CD4-positive, alpha-beta T cell (primary cell): Measurements from ENCODE around the gene PRSS48. TPM values are rescaled to one million over a fixed set of nuclear protein-coding genes. Genes with fewer than 3 reads are reported as not detected.
"Not testable (repeated sequence)": the region's sequence is repeated elsewhere in the genome, so short reads cannot be mapped to it uniquely, and the experiment has no call there.

Source experiments
- ATAC-seq: fragments of 200-7000 bp; cut with Tn5 transposase; one replicate; pipeline ENCODE4 v1.10.0; 2022; ENCODE audit warnings: mild to moderate bottlenecking; ENCODE audit not compliant: poor library complexity
- CTCF ChIA-PET: fragments of 350-600 bp; sonication (Branson Sonifier 250); formaldehyde crosslinking; loops from one replicate; lab custom pipeline; 2021; ENCODE audit warnings: antibody characterized with exemption, inconsistent platforms; lab: Charles Lee
- POLR2A ChIA-PET: fragments of 350-600 bp; sonication (Branson Sonifier 250); formaldehyde crosslinking; loops from one replicate; lab custom pipeline; 2021; ENCODE audit warnings: antibody characterized with exemption, inconsistent platforms; lab: Charles Lee
- DNase-seq, 14 experiments: peaks; one replicate each; pipeline ENCODE4 v3.0.0-alpha.2; 2013 to 2020; ENCODE audit warnings: mixed read lengths in 2 of 14
- H3K27ac ChIP-seq, 2 donors: one replicate each; pipeline versions ENCODE4 v1.5.1 to v1.7.0; 2013; ENCODE audit warnings: low read length in 2 of 2, low read depth in 1 of 2, mild to moderate bottlenecking in 1 of 2
- H3K27me3 ChIP-seq, 2 experiments: 1 replicate in 1 of 2; 2 replicates in 1 of 2; pipeline versions ENCODE4 v1.6.1 to v1.7.0; 2013; ENCODE audit warnings: low read length in 2 of 2, control low read depth in 1 of 2, mild to moderate bottlenecking in 1 of 2, moderate library complexity in 1 of 2; ENCODE audit not compliant: insufficient read depth in 2 of 2, control insufficient read depth in 1 of 2
- H3K36me3 ChIP-seq: one replicate; pipeline ENCODE4 v1.6.1; 2013; ENCODE audit warnings: low read length, control low read depth; ENCODE audit not compliant: insufficient read depth
- H3K4me1 ChIP-seq: one replicate; pipeline ENCODE4 v1.6.1; 2013; ENCODE audit warnings: low read length, control low read depth; ENCODE audit not compliant: insufficient read depth
- H3K4me3 ChIP-seq: one replicate; pipeline ENCODE4 v1.5.1; 2013; ENCODE audit warnings: mild to moderate bottlenecking, low read length, moderate library complexity
- H3K9me3 ChIP-seq, 2 experiments: 1 replicate in 1 of 2; 2 replicates in 1 of 2; pipeline versions ENCODE4 v1.6.1 to v1.7.0; 2013; ENCODE audit warnings: low read length in 2 of 2, mild to moderate bottlenecking in 2 of 2, control low read depth in 1 of 2, moderate library complexity in 1 of 2; ENCODE audit not compliant: control insufficient read depth in 1 of 2, insufficient read depth in 1 of 2
- H3K27ac Mint-ChIP-seq: one replicate; pipeline ENCODE4 v1.8.0; 2020; ENCODE audit warnings: mixed read lengths
- H3K27me3 Mint-ChIP-seq: one replicate; pipeline ENCODE4 v1.8.0; 2021; ENCODE audit warnings: mixed read lengths
- H3K36me3 Mint-ChIP-seq: one replicate; pipeline ENCODE4 v1.8.0; 2021; ENCODE audit warnings: low read depth, mixed read lengths
- H3K4me1 Mint-ChIP-seq: one replicate; pipeline ENCODE4 v1.8.0; 2021; ENCODE audit warnings: low read depth, mixed read lengths
- H3K4me3 Mint-ChIP-seq: one replicate; pipeline ENCODE4 v1.8.0; 2020; ENCODE audit warnings: mild to moderate bottlenecking, mixed read lengths
- H3K9me3 Mint-ChIP-seq: one replicate; pipeline ENCODE4 v1.8.0; 2020; ENCODE audit warnings: mixed read lengths
- intact Hi-C, 2 experiments: fragments of 100-400 bp; cut with DNase I in 1 of 2; cut with micrococcal nuclease in 1 of 2; formaldehyde crosslinking; loops; one replicate each; pipeline versions ENCODE4 v1.15.1 to v1.9.0; 2023 to 2025; cut with DNase I, micrococcal nuclease
- total RNA-seq, 174 experiments: library from RNA in 2 of 174; stranded (reverse) in 2 of 174; gene quantifications; one replicate each; pipeline ENCODE4 v1.2.3 and lab custom pipeline; 2021 to 2026
- TF ChIP-seq, protein P1 (sequence below): fragments of 200-600 bp; IDR thresholded peaks from one replicate; pipeline ENCODE4 v1.8.0; 2022; ENCODE audit warnings: antibody characterized with exemption, mild to moderate bottlenecking

The PRSS48 gene
- total RNA-seq, 2 experiments from 2014 or later, result not detected

DNA sequence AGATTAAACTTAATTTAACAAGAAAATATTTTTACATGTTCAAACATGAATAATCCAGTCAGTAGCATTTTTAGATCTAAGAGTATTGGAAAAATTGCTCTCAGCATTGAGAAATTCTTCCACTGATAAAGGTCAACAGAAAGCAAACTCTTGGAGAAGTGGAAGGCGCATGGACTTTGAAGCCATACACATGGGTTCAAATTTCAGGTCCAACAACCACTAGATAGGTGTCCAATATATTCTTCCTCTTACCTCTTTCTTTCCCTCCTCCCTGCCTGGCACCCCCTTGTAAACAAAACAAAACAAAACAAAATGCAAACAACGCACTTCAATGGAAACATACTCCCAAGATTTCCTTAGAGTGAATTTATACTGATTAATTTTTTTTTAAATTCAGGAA lies 28.4 kb upstream of the PRSS48 start:
- CTCF ChIA-PET, result no interaction called here

DNA sequence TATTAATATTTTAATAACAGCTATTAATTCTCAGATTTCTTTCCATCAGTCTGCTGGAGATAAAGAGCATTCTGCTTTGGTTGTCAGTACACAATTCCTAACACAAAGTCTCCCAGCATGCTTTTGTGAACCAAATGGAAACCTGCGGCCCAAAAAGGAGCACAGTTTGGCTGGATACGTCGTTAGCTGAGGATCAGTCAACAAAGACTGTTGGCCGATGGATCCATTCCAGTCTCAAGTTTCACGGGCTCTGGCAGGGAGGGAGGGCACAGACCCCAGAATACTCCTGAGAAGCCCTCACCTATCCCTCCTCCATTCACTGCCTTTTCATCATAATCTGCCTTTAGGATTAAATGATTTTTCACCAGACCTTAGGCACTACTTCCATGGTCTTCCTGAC lies 26.3 kb upstream of the PRSS48 start:
- Mint-ChIP-seq H3K4me3 (no peak overlapping the region), H3K9me3 (no peaks in the 10 kb centered on the region), H3K27ac (no peak overlapping the region), H3K36me3 (no peaks in the 10 kb centered on the region), H3K27me3 (no peaks in the 10 kb centered on the region), H3K4me1 (no peaks in the 10 kb centered on the region)
- POLR2A ChIA-PET, result no interaction called here
- no peak overlapping the region for H3K4me3 ChIP-seq
- DNase-seq (no peak), ATAC-seq (no peak)
- H3K27me3 ChIP-seq, result no peaks in the 10 kb centered on the region
- TF ChIP-seq, protein P1, sequence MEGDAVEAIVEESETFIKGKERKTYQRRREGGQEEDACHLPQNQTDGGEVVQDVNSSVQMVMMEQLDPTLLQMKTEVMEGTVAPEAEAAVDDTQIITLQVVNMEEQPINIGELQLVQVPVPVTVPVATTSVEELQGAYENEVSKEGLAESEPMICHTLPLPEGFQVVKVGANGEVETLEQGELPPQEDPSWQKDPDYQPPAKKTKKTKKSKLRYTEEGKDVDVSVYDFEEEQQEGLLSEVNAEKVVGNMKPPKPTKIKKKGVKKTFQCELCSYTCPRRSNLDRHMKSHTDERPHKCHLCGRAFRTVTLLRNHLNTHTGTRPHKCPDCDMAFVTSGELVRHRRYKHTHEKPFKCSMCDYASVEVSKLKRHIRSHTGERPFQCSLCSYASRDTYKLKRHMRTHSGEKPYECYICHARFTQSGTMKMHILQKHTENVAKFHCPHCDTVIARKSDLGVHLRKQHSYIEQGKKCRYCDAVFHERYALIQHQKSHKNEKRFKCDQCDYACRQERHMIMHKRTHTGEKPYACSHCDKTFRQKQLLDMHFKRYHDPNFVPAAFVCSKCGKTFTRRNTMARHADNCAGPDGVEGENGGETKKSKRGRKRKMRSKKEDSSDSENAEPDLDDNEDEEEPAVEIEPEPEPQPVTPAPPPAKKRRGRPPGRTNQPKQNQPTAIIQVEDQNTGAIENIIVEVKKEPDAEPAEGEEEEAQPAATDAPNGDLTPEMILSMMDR, result no peak
- no peaks in the 10 kb centered on the region for H3K4me1 ChIP-seq
- CTCF ChIA-PET, result no interaction called here
- peaks cover 0 to 7% of the 10 kb centered on the region in 2 experiments for H3K9me3 ChIP-seq
- no peak overlapping the region for H3K27ac ChIP-seq
- H3K36me3 ChIP-seq, result no peaks in the 10 kb centered on the region
- intact Hi-C loops, result no loop called here

More for the DNA sequence above, 28.4 kb upstream of the PRSS48 start:
- Histone ChIP-seq H3K4me1 (no peaks in the 10 kb centered on the region), H3K27ac (no peak overlapping the region), H3K9me3 (no peaks in the 10 kb centered on the region), H3K27me3 (no peaks in the 10 kb centered on the region), H3K4me3 (no peak overlapping the region), H3K36me3 (no peaks in the 10 kb centered on the region)
- TF ChIP-seq, protein P1, result no peak
- H3K27me3 Mint-ChIP-seq, result no peaks in the 10 kb centered on the region
- ATAC-seq, result no peak
- H3K4me3 Mint-ChIP-seq, result no peak overlapping the region
- no peak for DNase-seq
- H3K4me1 Mint-ChIP-seq, result no peaks in the 10 kb centered on the region
- no peaks in the 10 kb centered on the region for H3K36me3 Mint-ChIP-seq
- no peaks in the 10 kb centered on the region for H3K9me3 Mint-ChIP-seq
- intact Hi-C loops, result no loop called here
- H3K27ac Mint-ChIP-seq, result no peak overlapping the region
- POLR2A ChIA-PET, result no interaction called here

DNA sequence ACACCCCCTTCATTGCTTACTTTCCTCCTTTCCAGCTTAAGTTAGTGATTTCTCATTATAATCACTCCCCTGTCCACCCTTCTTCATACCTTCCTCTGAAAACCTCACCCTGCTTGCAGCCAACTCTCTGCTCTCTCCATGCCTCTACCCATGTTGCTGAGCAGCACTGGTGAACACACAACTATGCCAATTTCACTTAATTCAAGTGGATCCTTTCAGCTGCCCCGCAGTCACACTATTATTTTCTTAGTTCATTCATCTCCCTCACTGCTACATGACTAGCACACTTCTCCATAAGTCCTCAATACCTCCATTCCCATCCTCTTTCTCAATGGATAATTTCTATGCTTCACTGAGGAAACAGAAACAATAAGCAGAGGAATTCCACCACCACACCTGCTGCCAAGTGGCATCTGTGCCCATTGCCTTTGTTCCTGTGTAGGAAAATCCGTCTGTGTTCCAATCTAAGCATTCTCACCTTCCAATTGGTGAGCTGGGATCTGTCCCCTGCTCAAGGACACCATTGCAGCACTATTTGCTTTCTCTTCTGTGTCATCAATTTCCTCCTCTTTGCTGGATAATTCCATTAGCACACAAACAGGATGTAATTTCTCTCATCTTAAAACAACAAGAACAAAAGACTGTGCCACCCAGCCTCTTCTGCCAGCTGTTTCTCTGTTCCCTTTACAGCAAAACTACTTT lies 25.2 kb upstream of the PRSS48 start:
- intact Hi-C loops, result no loop called here
- ChIA-PET CTCF (no interaction called here), POLR2A (no interaction called here)
- H3K27me3 Mint-ChIP-seq, result no peaks in the 10 kb centered on the region
- no peaks in the 10 kb centered on the region for H3K36me3 ChIP-seq
- no peak overlapping the region for H3K4me3 Mint-ChIP-seq
- ATAC-seq, result no peak
- no peak for DNase-seq
- no peaks in the 10 kb centered on the region for H3K36me3 Mint-ChIP-seq
- no peak overlapping the region for H3K27ac ChIP-seq
- TF ChIP-seq, protein P1, result no peak
- H3K4me1 ChIP-seq, result no peaks in the 10 kb centered on the region
- H3K9me3 ChIP-seq, result peaks cover 0 to 9% of the 10 kb centered on the region in 2 experiments
- H3K27ac Mint-ChIP-seq, result no peak overlapping the region
- no peaks in the 10 kb centered on the region for H3K4me1 Mint-ChIP-seq
- H3K9me3 Mint-ChIP-seq, result no peaks in the 10 kb centered on the region
- H3K4me3 ChIP-seq, result no peak overlapping the region
- no peaks in the 10 kb centered on the region for H3K27me3 ChIP-seq

DNA sequence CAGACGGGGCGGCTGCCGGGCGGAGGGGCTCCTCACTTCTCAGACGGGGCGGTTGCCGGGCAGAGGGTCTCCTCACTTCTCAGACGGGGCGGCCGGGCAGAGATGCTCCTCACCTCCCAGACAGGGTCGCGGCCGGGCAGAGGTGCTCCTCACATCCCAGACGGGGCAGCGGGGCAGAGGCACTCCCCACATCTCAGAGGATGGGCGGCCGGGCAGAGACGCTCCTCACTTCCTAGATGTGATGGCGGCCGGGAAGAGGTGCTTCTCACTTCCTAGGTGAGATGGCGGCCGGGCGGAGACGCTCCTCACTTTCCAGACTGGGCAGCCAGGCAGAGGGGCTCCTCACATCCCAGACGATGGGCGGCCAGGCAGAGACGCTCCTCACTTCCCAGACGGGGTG lies 21.7 kb upstream of the PRSS48 start:
- ATAC-seq, H3K27me3 ChIP-seq, H3K27me3 Mint-ChIP-seq, H3K4me3 ChIP-seq, H3K27ac ChIP-seq, DNase-seq, H3K4me1 Mint-ChIP-seq, intact Hi-C loops, CTCF ChIA-PET, H3K27ac Mint-ChIP-seq, H3K36me3 Mint-ChIP-seq, POLR2A ChIA-PET, H3K4me1 ChIP-seq, H3K4me3 Mint-ChIP-seq, H3K36me3 ChIP-seq, H3K9me3 ChIP-seq, H3K9me3 Mint-ChIP-seq: not testable (repeated sequence)

DNA sequence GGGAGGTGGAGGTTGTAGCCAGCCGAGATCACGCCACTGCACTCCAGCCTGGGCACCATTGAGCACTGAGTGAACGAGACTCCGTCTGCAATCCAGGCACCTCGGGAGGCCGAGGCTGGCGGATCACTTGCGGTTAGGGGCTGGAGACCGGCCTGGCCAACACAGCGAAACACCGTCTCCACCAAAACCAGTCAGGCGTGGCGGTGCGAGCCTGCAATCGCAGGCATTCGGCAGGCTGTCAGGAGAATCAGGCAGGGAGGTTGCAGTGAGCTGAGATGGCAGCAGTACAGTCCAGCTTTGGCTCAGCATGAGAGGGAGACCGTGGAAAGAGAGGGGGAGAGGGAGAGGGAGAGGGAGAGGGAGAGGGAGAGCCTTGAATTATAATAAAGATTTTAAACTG lies 21.3 kb upstream of the PRSS48 start:
- H3K36me3 ChIP-seq, H3K9me3 Mint-ChIP-seq, H3K27me3 ChIP-seq, H3K27ac ChIP-seq, H3K4me3 ChIP-seq, CTCF ChIA-PET, H3K27me3 Mint-ChIP-seq, H3K4me1 Mint-ChIP-seq, intact Hi-C loops, H3K36me3 Mint-ChIP-seq, H3K4me1 ChIP-seq, ATAC-seq, POLR2A ChIA-PET, DNase-seq, H3K27ac Mint-ChIP-seq, H3K4me3 Mint-ChIP-seq, H3K9me3 ChIP-seq: not testable (repeated sequence)
